ENCODE data around the gene RARB.

RARB gene

GRCh38 chr3:25448750-25449692 is 21.0 kb downstream of the RARB start:
- DNase-seq = no peak

GRCh38 chr3:25449857-25450256 is 21.8 kb downstream of the RARB start:
- DNase-seq = no peak

GRCh38 chr3:25452192-25452591 is 24.1 kb downstream of the RARB start:
- no peak for DNase-seq

- no peak for DNase-seq
These were observed 24.7 kb downstream of the RARB start for GRCh38 chr3:25452740-25453139.

GRCh38 chr3:25453619-25454004 is 25.5 kb downstream of the RARB start:
- no peak for DNase-seq

GRCh38 chr3:25454005-25454927 is 26.2 kb downstream of the RARB start:
- no peak for DNase-seq

GRCh38 chr3:25455441-25456132 is 27.5 kb downstream of the RARB start:
- no peak for DNase-seq

GRCh38 chr3:25456723-25457670 is 28.9 kb downstream of the RARB start:
- no peak for DNase-seq

GRCh38 chr3:25457671-25458419 is 29.8 kb downstream of the RARB start:
- DNase-seq = no peak

- DNase-seq = no peak
These were observed 30.4 kb downstream of the RARB start for GRCh38 chr3:25458420-25458814.

- DNase-seq = no peak
These were observed 32.7 kb downstream of the RARB start for GRCh38 chr3:25460751-25461150.

GRCh38 chr3:25461946-25462345 is 33.9 kb downstream of the RARB start:
- no peak for DNase-seq

- DNase-seq = no peak
These were observed 34.4 kb downstream of the RARB start for GRCh38 chr3:25462495-25462894.

GRCh38 chr3:25463836-25464418 is 35.9 kb downstream of the RARB start:
- no peak for DNase-seq

- DNase-seq = no peak
These were observed 37.3 kb downstream of the RARB start for GRCh38 chr3:25465266-25465860.

- DNase-seq = no peak
These were observed 40.8 kb downstream of the RARB start for GRCh38 chr3:25468866-25469319.

- no peak for DNase-seq
These were observed 41.5 kb downstream of the RARB start for GRCh38 chr3:25469558-25469957.

- no peak for DNase-seq
These were observed 43.2 kb downstream of the RARB start for GRCh38 chr3:25471081-25471768.

- DNase-seq = no peak
These were observed 44.1 kb downstream of the RARB start for GRCh38 chr3:25472153-25472552.

GRCh38 chr3:25472731-25473130 is 44.7 kb downstream of the RARB start:
- no peak for DNase-seq
